GM23338 (cell line): ENCODE data around the gene ARID3B. TPM values are rescaled to one million over a fixed set of nuclear protein-coding genes. Genes with fewer than 3 reads are reported as not detected.

ENCODE experiments used
- ATAC-seq: fragments of 200-7000 bp; cut with Tn5 transposase; 3 replicates; pipeline ENCODE4 v1.9.1; 2020
- DNase-seq: peaks from one replicate; pipeline ENCODE4 v3.0.0-alpha.2; 2015; ENCODE audit warnings: low spot score
- H2AFZ ChIP-seq: fragments of 200-600 bp; sonication (generic); 2 replicates; pipeline ENCODE4 v1.8.0; 2016; ENCODE audit warnings: antibody characterized with exemption, mild to moderate bottlenecking, moderate library complexity
- H3F3A ChIP-seq: fragments of 200-600 bp; sonication (generic); replicated peaks from 2 replicates; pipeline ENCODE4 v1.8.0; 2017; ENCODE audit warnings: antibody characterized with exemption, mixed run types, low read depth
- H3K27ac ChIP-seq: fragments of 200-600 bp; sonication (generic); 2 replicates; pipeline ENCODE4 v1.6.1; 2016; ENCODE audit warnings: low read depth
- H3K27me3 ChIP-seq: fragments of 200-600 bp; sonication (generic); 2 replicates; pipeline ENCODE4 v1.8.0; 2016; ENCODE audit warnings: mild to moderate bottlenecking, mixed run types, moderate library complexity; ENCODE audit not compliant: insufficient read depth
- H3K36me3 ChIP-seq: fragments of 200-600 bp; sonication (generic); 2 replicates; pipeline ENCODE4 v1.8.0; 2016; ENCODE audit warnings: mild to moderate bottlenecking; ENCODE audit not compliant: insufficient read depth
- H3K4me1 ChIP-seq: fragments of 200-600 bp; sonication (generic); 2 replicates; pipeline ENCODE4 v1.8.0; 2016; ENCODE audit warnings: mild to moderate bottlenecking, moderate library complexity; ENCODE audit not compliant: insufficient read depth
- H3K4me2 ChIP-seq: fragments of 200-600 bp; sonication (generic); 2 replicates; pipeline ENCODE4 v1.7.1; 2017; ENCODE audit warnings: mixed run types
- H3K4me3 ChIP-seq: fragments of 200-600 bp; sonication (generic); 2 replicates; pipeline ENCODE4 v1.6.1; 2016; ENCODE audit warnings: mixed run types
- H3K79me2 ChIP-seq: fragments of 200-600 bp; sonication (generic); replicated peaks from 2 replicates; pipeline ENCODE4 v1.8.0; 2017; ENCODE audit warnings: mild to moderate bottlenecking; ENCODE audit not compliant: insufficient read depth
- H3K9me2 ChIP-seq: fragments of 200-600 bp; sonication (generic); 2 replicates; pipeline ENCODE4 v1.8.0; 2017; ENCODE audit not compliant: insufficient read depth
- H4K20me1 ChIP-seq: fragments of 200-600 bp; sonication (generic); replicated peaks from 2 replicates; pipeline ENCODE4 v1.8.0; 2017; ENCODE audit warnings: mild to moderate bottlenecking; ENCODE audit not compliant: insufficient read depth
- H3K27ac Mint-ChIP-seq: 2 replicates; pipeline ENCODE4 v1.8.0; 2020; ENCODE audit warnings: inconsistent platforms, mild to moderate bottlenecking, moderate library complexity, mixed read lengths
- H3K27me3 Mint-ChIP-seq: 3 replicates; pipeline ENCODE4 v1.8.0; 2022; ENCODE audit warnings: low read depth, mild to moderate bottlenecking, moderate library complexity, mixed read lengths, inconsistent platforms; ENCODE audit not compliant: insufficient read depth, poor library complexity
- H3K36me3 Mint-ChIP-seq: 3 replicates; pipeline ENCODE4 v1.8.0; 2021; ENCODE audit warnings: low read depth, mild to moderate bottlenecking, inconsistent platforms, moderate library complexity, mixed read lengths
- H3K4me1 Mint-ChIP-seq: 3 replicates; pipeline ENCODE4 v1.8.0; 2020; ENCODE audit warnings: mild to moderate bottlenecking, inconsistent platforms, mixed read lengths
- H3K4me3 Mint-ChIP-seq: 3 replicates; pipeline ENCODE4 v1.8.0; 2021; ENCODE audit warnings: moderate library complexity, mild to moderate bottlenecking, inconsistent platforms, mixed read lengths
- H3K9me3 Mint-ChIP-seq: 3 replicates; pipeline ENCODE4 v1.8.0; 2020; ENCODE audit warnings: moderate library complexity, mild to moderate bottlenecking, inconsistent platforms, mixed read lengths
- EZH2 ChIP-seq: fragments of 200-600 bp; sonication (generic); IDR thresholded peaks from one replicate; pipeline ENCODE4 v1.8.0; 2017; ENCODE audit warnings: antibody characterized with exemption, mild to moderate bottlenecking, low read depth; ENCODE audit not compliant: unreplicated experiment
- EZH2phosphoT487 ChIP-seq: fragments of 200-600 bp; sonication (generic); IDR thresholded peaks from one replicate; pipeline ENCODE4 v1.8.1; 2018; ENCODE audit warnings: antibody characterized with exemption; ENCODE audit not compliant: unreplicated experiment
- JUNB ChIP-seq: IDR thresholded peaks from one replicate; pipeline ENCODE4 v1.6.1; 2016; ENCODE audit warnings: antibody characterized with exemption; ENCODE audit not compliant: unreplicated experiment
- NANOG ChIP-seq: IDR thresholded peaks from 2 replicates; pipeline ENCODE4 v1.6.1; 2016; ENCODE audit warnings: antibody characterized with exemption, borderline replicate concordance
- POLR2AphosphoS5 ChIP-seq: IDR thresholded peaks from 2 replicates; pipeline ENCODE4 v1.6.1; 2016; ENCODE audit warnings: antibody characterized with exemption, low read depth
- STAT1 ChIP-seq: IDR thresholded peaks from one replicate; pipeline ENCODE4 v1.6.1; 2016; ENCODE audit warnings: antibody characterized with exemption; ENCODE audit not compliant: unreplicated experiment
- ZNF114 ChIP-seq: fragments of 250-450 bp; sonication (Bioruptor Pico); IDR thresholded peaks from 2 replicates; pipeline ENCODE4 v1.5.0; 2020; ENCODE audit warnings: mild to moderate bottlenecking, moderate library complexity
- ZNF331 ChIP-seq: fragments of 250-450 bp; sonication (Bioruptor Pico); IDR thresholded peaks from 2 replicates; pipeline ENCODE4 v1.5.0; 2020; ENCODE audit warnings: low read depth, mild to moderate bottlenecking, moderate library complexity
- polyA plus RNA-seq: library from polyadenylated mRNA; unstranded; fragments of >200 nt; fragmentation: Nextera tagmentation; extraction: Ambion mirVana; gene quantifications from 2 replicates; pipeline ENCODE4 v1.2.1, GENCODE V29; 2016
- total RNA-seq: library from RNA; depleted of rRNA; stranded (reverse); fragments of >200 nt; shearing (Covaris generic); gene quantifications from 2 replicates; pipeline ENCODE4 v1.2.3, GENCODE V29; 2014
- TF ChIP-seq, protein P1 (sequence below): IDR thresholded peaks from 2 replicates; pipeline ENCODE4 v1.6.1; 2016; ENCODE audit warnings: antibody characterized with exemption
- TF ChIP-seq, protein P2 (sequence below): IDR thresholded peaks from one replicate; pipeline ENCODE4 v1.6.1; 2018; ENCODE audit warnings: antibody characterized with exemption; ENCODE audit not compliant: unreplicated experiment
- TF ChIP-seq, protein P3 (sequence below), 2 experiments: fragments of 200-600 bp in 1 of 2; sonication (generic) in 1 of 2; conservative IDR thresholded peaks; 2 replicates each; pipeline versions ENCODE4 v1.5.1 to v1.6.1; 2016 to 2017; ENCODE audit warnings: antibody characterized with exemption in 2 of 2, low read depth in 2 of 2, mild to moderate bottlenecking in 2 of 2, moderate library complexity in 1 of 2

The ARID3B gene
- total and polyA plus RNA-seq, 2 experiments from 2014 or later: 65.5 to 147 TPM

DNA sequence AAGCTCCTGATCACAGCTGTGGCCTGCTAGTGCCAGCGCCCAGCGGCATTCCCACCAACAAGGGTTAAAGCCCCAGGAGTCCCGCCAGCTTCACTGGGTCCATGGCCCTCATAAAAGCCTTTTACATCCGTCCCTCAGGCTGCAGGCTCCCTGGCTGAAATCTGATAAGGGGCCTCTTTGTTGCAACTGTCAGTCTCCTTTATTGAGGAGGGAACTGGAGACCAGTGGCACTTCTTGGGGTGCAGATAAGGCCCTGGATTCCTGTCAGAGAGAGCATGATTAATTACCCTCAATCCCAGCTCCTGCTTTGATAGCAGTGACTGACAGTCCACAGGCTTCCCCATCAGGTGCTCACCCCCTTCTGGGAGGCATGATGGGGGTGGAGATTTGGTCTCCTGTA is 43.8 kb downstream of the ARID3B start (continued):
- TF ChIP-seq STAT1: no peak

DNA sequence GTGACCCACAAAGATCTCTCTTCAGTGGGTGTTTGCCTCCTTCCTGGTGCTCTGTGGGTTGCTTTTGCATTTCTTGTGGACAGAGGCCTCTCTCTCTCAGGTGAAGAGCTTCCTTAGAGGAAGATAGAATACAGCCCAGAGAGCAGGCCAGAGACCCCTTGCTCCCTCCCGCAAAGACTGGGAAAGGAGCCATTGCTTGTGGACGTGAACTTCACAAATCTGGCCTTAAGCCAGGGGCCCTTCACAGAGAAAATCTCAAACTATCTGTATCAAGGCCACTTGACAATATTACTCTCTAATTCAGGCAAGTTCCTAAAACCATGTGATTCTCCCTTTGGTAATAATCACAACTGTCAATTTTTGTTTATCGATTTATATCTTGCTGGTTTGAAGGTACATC is 44.2 kb downstream of the ARID3B start:
- no peaks in the 10 kb centered on the region for H3K27me3 ChIP-seq
- peaks cover 46% of the 10 kb centered on the region for H3K36me3 Mint-ChIP-seq
- H3F3A ChIP-seq: 0 out of 2 replicates have a peak, but pooled peaks cover 11% of the 10 kb centered on the region
- H3K27me3 Mint-ChIP-seq: peaks cover 6% of the 10 kb centered on the region
- no peak overlapping the region for H3K27ac ChIP-seq
- no peak overlapping the region for H2AFZ ChIP-seq
- no peak for DNase-seq
- no peaks in the 10 kb centered on the region for H3K9me2 ChIP-seq
- no peak overlapping the region for H3K4me3 Mint-ChIP-seq
- H3K4me1 ChIP-seq: peaks cover 16% of the 10 kb centered on the region
- peaks cover 12% of the 10 kb centered on the region for H3K36me3 ChIP-seq
- H3K27ac Mint-ChIP-seq: no peak overlapping the region
- TF ChIP-seq, protein P1, sequence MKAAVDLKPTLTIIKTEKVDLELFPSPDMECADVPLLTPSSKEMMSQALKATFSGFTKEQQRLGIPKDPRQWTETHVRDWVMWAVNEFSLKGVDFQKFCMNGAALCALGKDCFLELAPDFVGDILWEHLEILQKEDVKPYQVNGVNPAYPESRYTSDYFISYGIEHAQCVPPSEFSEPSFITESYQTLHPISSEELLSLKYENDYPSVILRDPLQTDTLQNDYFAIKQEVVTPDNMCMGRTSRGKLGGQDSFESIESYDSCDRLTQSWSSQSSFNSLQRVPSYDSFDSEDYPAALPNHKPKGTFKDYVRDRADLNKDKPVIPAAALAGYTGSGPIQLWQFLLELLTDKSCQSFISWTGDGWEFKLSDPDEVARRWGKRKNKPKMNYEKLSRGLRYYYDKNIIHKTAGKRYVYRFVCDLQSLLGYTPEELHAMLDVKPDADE: no peak
- TF ChIP-seq STAT1 (no peak), JUNB (no peak), NANOG (no peak), EZH2phosphoT487 (no peak), ZNF114 (CRISPR knock-in tag) (no peak), POLR2AphosphoS5 (no peak), ZNF331 (CRISPR knock-in tag) (no peak), EZH2 (no peak)
- TF ChIP-seq, protein P2, sequence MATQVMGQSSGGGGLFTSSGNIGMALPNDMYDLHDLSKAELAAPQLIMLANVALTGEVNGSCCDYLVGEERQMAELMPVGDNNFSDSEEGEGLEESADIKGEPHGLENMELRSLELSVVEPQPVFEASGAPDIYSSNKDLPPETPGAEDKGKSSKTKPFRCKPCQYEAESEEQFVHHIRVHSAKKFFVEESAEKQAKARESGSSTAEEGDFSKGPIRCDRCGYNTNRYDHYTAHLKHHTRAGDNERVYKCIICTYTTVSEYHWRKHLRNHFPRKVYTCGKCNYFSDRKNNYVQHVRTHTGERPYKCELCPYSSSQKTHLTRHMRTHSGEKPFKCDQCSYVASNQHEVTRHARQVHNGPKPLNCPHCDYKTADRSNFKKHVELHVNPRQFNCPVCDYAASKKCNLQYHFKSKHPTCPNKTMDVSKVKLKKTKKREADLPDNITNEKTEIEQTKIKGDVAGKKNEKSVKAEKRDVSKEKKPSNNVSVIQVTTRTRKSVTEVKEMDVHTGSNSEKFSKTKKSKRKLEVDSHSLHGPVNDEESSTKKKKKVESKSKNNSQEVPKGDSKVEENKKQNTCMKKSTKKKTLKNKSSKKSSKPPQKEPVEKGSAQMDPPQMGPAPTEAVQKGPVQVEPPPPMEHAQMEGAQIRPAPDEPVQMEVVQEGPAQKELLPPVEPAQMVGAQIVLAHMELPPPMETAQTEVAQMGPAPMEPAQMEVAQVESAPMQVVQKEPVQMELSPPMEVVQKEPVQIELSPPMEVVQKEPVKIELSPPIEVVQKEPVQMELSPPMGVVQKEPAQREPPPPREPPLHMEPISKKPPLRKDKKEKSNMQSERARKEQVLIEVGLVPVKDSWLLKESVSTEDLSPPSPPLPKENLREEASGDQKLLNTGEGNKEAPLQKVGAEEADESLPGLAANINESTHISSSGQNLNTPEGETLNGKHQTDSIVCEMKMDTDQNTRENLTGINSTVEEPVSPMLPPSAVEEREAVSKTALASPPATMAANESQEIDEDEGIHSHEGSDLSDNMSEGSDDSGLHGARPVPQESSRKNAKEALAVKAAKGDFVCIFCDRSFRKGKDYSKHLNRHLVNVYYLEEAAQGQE: no peak
- TF ChIP-seq, protein P3, sequence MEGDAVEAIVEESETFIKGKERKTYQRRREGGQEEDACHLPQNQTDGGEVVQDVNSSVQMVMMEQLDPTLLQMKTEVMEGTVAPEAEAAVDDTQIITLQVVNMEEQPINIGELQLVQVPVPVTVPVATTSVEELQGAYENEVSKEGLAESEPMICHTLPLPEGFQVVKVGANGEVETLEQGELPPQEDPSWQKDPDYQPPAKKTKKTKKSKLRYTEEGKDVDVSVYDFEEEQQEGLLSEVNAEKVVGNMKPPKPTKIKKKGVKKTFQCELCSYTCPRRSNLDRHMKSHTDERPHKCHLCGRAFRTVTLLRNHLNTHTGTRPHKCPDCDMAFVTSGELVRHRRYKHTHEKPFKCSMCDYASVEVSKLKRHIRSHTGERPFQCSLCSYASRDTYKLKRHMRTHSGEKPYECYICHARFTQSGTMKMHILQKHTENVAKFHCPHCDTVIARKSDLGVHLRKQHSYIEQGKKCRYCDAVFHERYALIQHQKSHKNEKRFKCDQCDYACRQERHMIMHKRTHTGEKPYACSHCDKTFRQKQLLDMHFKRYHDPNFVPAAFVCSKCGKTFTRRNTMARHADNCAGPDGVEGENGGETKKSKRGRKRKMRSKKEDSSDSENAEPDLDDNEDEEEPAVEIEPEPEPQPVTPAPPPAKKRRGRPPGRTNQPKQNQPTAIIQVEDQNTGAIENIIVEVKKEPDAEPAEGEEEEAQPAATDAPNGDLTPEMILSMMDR (conservative IDR thresholded peaks at IDR 0.05; ENCODE audit: low read depth in 2 of 2): no peak
- ATAC-seq: no peak
- H3K4me3 ChIP-seq: no peak overlapping the region
- H3K4me1 Mint-ChIP-seq: peaks cover 29% of the 10 kb centered on the region
- peaks cover 42% of the 10 kb centered on the region for H4K20me1 ChIP-seq
- no peaks in the 10 kb centered on the region for H3K9me3 Mint-ChIP-seq
- peaks cover 27% of the 10 kb centered on the region for H3K79me2 ChIP-seq
- no peak overlapping the region for H3K4me2 ChIP-seq
